Tibial nerve (tissue), 4 donors: Measurements from ENCODE around the gene CCT6B. TPM values are rescaled to one million over a fixed set of nuclear protein-coding genes. Genes with fewer than 3 reads are reported as not detected.

Experiments used
- DNase-seq, 2 donors: peaks; one replicate each; pipeline ENCODE4 v3.0.0-alpha.2; 2019; ENCODE audit warnings: low spot score in 2 of 2
- H3K27ac ChIP-seq, 4 donors: fragments of 200-600 bp; sonication (generic) in 3 of 4; one replicate each; pipeline ENCODE4 v1.5.1; 2017 to 2019; ENCODE audit warnings: mild to moderate bottlenecking in 1 of 4
- H3K27me3 ChIP-seq, 2 donors: fragments of 200-600 bp; sonication (generic) in 1 of 2; one replicate each; pipeline versions ENCODE4 v1.5.1 to v1.6.0; 2017 to 2019
- H3K36me3 ChIP-seq, 3 donors: fragments of 200-600 bp; sonication (generic); one replicate each; pipeline ENCODE4 v1.5.1; 2018 to 2019
- H3K4me1 ChIP-seq, 4 donors: fragments of 200-600 bp; sonication (generic) in 3 of 4; one replicate each; pipeline ENCODE4 v1.5.1; 2017 to 2019
- H3K4me3 ChIP-seq, 4 donors: fragments of 200-600 bp; sonication (generic) in 3 of 4; one replicate each; pipeline ENCODE4 v1.5.1; 2017 to 2019; ENCODE audit warnings: mild to moderate bottlenecking in 1 of 4, moderate library complexity in 1 of 4
- H3K9me3 ChIP-seq, 4 donors: fragments of 200-600 bp; sonication (generic) in 3 of 4; one replicate each; pipeline ENCODE4 v1.5.1; 2017 to 2019
- CTCF ChIP-seq, 5 experiments: fragments of 200-600 bp in 3 of 5; fragments of 450-650 bp in 2 of 5; sonication (generic) in 3 of 5; IDR thresholded peaks; one replicate each; pipeline ENCODE4 v1.5.1; 2016 to 2019; ENCODE audit warnings: antibody characterized with exemption in 5 of 5, mild to moderate bottlenecking in 3 of 5, moderate library complexity in 2 of 5
- EP300 ChIP-seq, 2 donors: sonication (generic); formaldehyde crosslinking; IDR thresholded peaks; one replicate each; pipeline ENCODE4 v1.6.1; 2017; ENCODE audit warnings: antibody characterized with exemption in 2 of 2, mild to moderate bottlenecking in 1 of 2
- POLR2A ChIP-seq, 2 donors: fragments of 450-650 bp; IDR thresholded peaks; one replicate each; pipeline ENCODE4 v1.6.1; 2017; ENCODE audit warnings: antibody characterized with exemption in 2 of 2, mild to moderate bottlenecking in 2 of 2, moderate library complexity in 2 of 2
- WGBS, 2 donors: methylation state at CpG; one replicate each; pipeline ENCODE4 v1.1.5; 2018; 5-methylcytosine and 5-hydroxymethylcytosine counted together
- total RNA-seq, 4 donors: library from RNA; depleted of rRNA; stranded (reverse); fragments of >200 nt; gene quantifications; one replicate each; pipeline ENCODE4 v1.1.0, GENCODE V29; 2016

The CCT6B gene
- 1 to 10 TPM in 3 of 4 donors, under 1 TPM in 1; 0.90 to 7.5 (median 3.1) TPM for total RNA-seq

GRCh38 chr17:34961093-34961911 is at the start of gene CCT6B, which contains the start of gene ZNF830:
CCT6B (minus strand) TSS chr17:34961460; CDS start chr17:34961393, 67 bp downstream.
ZNF830 (plus strand) TSS chr17:34961540; CDS start chr17:34961567, 27 bp downstream.
- H3K9me3 ChIP-seq: no peaks in the 10 kb centered on the region
- 0 to 1% methylated on average over 48 to 65 of the region's 65 CpGs for WGBS, 2 donors
- peak within 1 kb of the TSS; percentile 88 to 96 (median 95) for H3K27ac ChIP-seq
- no peaks in the 10 kb centered on the region for H3K27me3 ChIP-seq
- peaks cover 0 to 31% (median 0%) of the 10 kb centered on the region in 3 donors for H3K36me3 ChIP-seq
- DNase-seq: peak; percentile 82 to 93
- peaks cover 0 to 29% (median 14%) of the 10 kb centered on the region in 4 donors for H3K4me1 ChIP-seq
- TF ChIP-seq POLR2A (IDR thresholded peaks at IDR 0.05): peak; percentile 42 to 71
- peak in 2 of 5 experiments; percentile 20 to 26 for TF ChIP-seq CTCF (IDR thresholded peaks at IDR 0.05)
- TF ChIP-seq EP300 (IDR thresholded peaks at IDR 0.05): peak; percentile 64 to 99
- H3K4me3 ChIP-seq: peak within 1 kb of the TSS; percentile 76 to 92 (median 88)

- WGBS, 2 donors: 72 to 76% methylated on average over 3 of the region's 3 CpGs
Measured at GRCh38 chr17:35010093-35010492, 48.8 kb upstream of the CCT6B start.

GRCh38 chr17:35006961-35007360 is 45.7 kb upstream of the CCT6B start:
- H3K4me3 ChIP-seq: no peak overlapping the region
- no peak for DNase-seq
- H3K9me3 ChIP-seq: no peaks in the 10 kb centered on the region
- WGBS, 2 donors: 57 to 64% methylated on average over 1 of the region's 1 CpG
- H3K27ac ChIP-seq: no peak overlapping the region
- TF ChIP-seq POLR2A (IDR thresholded peaks at IDR 0.05) (no peak), CTCF (IDR thresholded peaks at IDR 0.05) (no peak), EP300 (IDR thresholded peaks at IDR 0.05) (no peak)
- no peaks in the 10 kb centered on the region for H3K27me3 ChIP-seq
- H3K36me3 ChIP-seq: peaks cover 0 to 90% (median 4%) of the 10 kb centered on the region in 3 donors
- no peaks in the 10 kb centered on the region for H3K4me1 ChIP-seq

More at GRCh38 chr17:35010093-35010492, 48.8 kb upstream of the CCT6B start:
- no peak overlapping the region for H3K4me3 ChIP-seq
- H3K27ac ChIP-seq: no peak overlapping the region
- H3K27me3 ChIP-seq: no peaks in the 10 kb centered on the region
- H3K36me3 ChIP-seq: peaks cover 0 to 74% (median 5%) of the 10 kb centered on the region in 3 donors
- DNase-seq: no peak
- no peak for TF ChIP-seq EP300 (IDR thresholded peaks at IDR 0.05)
- no peak for TF ChIP-seq CTCF (IDR thresholded peaks at IDR 0.05)
- TF ChIP-seq POLR2A (IDR thresholded peaks at IDR 0.05): no peak
- H3K9me3 ChIP-seq: no peaks in the 10 kb centered on the region
- no peaks in the 10 kb centered on the region for H3K4me1 ChIP-seq

GRCh38 chr17:35006345-35006744 is 45.1 kb upstream of the CCT6B start:
- no peak overlapping the region for H3K27ac ChIP-seq
- WGBS, 2 donors: 87 to 95% methylated on average over 3 to 4 of the region's 4 CpGs
- no peak for DNase-seq
- H3K27me3 ChIP-seq: no peaks in the 10 kb centered on the region
- TF ChIP-seq EP300 (IDR thresholded peaks at IDR 0.05) (no peak), POLR2A (IDR thresholded peaks at IDR 0.05) (no peak), CTCF (IDR thresholded peaks at IDR 0.05) (no peak)
- H3K36me3 ChIP-seq: peaks cover 0 to 90% (median 0%) of the 10 kb centered on the region in 3 donors
- H3K4me3 ChIP-seq: no peak overlapping the region
- no peaks in the 10 kb centered on the region for H3K4me1 ChIP-seq
- H3K9me3 ChIP-seq: no peaks in the 10 kb centered on the region

GRCh38 chr17:35003778-35004177 is 42.5 kb upstream of the CCT6B start:
- no peak overlapping the region for H3K4me3 ChIP-seq
- no peaks in the 10 kb centered on the region for H3K4me1 ChIP-seq
- no peaks in the 10 kb centered on the region for H3K27me3 ChIP-seq
- WGBS, 2 donors: 95 to 97% methylated on average over 4 of the region's 4 CpGs
- H3K27ac ChIP-seq: no peak overlapping the region
- TF ChIP-seq POLR2A (IDR thresholded peaks at IDR 0.05): no peak
- TF ChIP-seq CTCF (IDR thresholded peaks at IDR 0.05): no peak
- no peak for TF ChIP-seq EP300 (IDR thresholded peaks at IDR 0.05)
- DNase-seq: no peak
- H3K9me3 ChIP-seq: no peaks in the 10 kb centered on the region
- H3K36me3 ChIP-seq: peaks cover 0 to 92% (median 0%) of the 10 kb centered on the region in 3 donors
